Measurements from ENCODE around the gene TLCD4. TPM values are rescaled to one million over a fixed set of nuclear protein-coding genes. Genes with fewer than 3 reads are reported as not detected.
A peak's percentile ranks its signal among the peaks of the same experiment; 100 is the strongest.
"Not testable (repeated sequence)": the region's sequence is repeated elsewhere in the genome, so short reads cannot be mapped to it uniquely, and the experiment has no call there.

Gene TLCD4
- polyA plus RNA-seq, 3 donors, result 5.1 to 6.8 (median 5.5) TPM

DNA sequence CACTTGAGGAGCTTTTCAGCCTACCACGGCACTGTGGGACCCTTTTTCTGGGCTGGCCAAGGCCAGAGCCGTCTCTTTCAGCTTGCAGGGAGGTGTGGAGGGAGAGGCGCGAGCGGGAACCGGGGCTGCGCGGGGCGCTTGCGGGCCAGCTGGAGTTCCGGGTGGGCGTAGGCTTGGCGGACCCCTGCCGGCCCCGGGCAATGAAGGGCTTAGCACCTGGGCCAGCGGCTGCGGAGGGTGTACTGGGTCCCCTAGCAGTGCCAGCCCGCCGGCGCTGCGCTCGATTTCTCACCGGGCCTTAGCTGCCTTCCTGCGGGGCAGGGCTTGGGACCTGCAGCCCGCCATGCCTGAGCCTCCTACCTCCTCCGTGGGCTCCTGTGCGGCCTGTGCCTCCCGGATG, 25.9 kb upstream of the TLCD4 start:
- not testable (repeated sequence) for DNase-seq

DNA sequence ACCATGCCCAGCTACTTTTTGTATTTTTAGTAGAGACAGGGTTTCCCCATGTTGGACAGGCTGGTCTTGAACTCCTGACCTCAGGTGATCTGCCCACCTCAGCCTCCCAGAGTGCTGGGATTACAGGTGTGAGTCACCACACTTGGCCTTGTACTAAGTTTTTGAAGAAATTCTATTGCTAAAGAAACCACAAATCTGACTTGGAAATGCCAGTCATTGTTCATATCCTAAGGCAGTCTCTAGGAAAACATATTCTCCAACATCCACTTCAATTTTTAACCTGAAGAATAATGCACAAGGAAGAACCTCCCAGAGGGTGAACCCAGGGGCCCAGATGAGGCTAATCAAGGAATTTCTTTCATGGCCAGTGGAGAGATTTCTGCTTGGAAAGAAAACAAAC, 24.3 kb upstream of the TLCD4 start:
- DNase-seq, result not testable (repeated sequence)

DNA sequence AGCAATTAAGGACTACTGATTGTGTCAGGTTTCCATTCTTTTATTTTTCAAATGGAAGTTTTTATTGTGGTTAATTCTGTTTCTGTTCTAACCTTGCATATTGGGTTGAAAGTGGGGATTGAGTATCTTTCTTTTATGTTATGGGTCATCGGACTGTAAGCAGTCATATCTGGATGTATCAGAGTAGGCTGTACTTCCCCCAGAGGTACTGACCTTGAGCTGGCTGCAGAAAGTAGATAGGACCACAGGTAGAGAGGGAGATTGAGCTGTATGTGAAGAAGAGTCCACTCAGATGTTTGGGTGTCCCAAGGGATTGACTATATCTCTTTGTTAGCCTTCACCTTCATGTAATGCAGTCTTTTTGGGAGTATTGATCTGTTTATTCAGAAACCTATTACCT, 23.9 kb upstream of the TLCD4 start:
- DNase-seq, result no peak

DNA sequence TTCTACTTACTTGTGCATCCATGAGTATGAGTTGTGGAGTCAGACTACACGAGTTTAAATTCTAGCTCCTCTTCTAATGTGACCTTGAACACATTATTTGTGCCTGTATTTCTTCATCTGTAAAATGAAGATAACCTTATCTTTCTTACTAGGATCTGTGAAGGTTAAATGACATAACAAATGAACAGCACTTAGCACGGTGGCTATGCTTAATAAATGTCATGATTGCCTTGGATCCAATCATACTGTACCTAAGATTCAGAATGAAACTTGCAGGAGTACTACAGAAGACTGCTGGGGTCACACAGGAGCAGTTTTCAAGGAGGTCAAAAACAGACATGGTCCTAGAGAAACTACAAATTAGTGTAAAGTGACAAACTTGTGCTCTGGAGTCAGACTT, 22.2 kb upstream of the TLCD4 start:
- DNase-seq, result no peak

DNA sequence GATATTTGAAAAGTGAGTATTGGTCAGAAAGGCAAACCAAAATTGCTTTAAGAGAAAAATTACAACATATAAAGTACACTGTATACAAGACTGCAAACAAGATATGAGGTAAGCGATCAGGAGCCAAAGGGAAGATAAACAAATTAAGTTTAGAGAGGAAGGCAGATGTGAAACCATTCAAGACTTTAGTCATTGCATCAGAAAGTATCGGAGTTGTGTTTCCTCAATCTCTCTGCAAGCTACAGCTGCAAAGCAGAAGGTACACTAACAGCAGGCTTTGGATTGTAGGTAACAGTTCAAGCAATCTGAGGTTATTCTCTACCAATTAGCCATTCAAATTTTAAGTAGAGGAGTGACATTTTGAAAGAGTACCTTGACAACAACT, 21.3 kb upstream of the TLCD4 start:
- no peak for DNase-seq

DNA sequence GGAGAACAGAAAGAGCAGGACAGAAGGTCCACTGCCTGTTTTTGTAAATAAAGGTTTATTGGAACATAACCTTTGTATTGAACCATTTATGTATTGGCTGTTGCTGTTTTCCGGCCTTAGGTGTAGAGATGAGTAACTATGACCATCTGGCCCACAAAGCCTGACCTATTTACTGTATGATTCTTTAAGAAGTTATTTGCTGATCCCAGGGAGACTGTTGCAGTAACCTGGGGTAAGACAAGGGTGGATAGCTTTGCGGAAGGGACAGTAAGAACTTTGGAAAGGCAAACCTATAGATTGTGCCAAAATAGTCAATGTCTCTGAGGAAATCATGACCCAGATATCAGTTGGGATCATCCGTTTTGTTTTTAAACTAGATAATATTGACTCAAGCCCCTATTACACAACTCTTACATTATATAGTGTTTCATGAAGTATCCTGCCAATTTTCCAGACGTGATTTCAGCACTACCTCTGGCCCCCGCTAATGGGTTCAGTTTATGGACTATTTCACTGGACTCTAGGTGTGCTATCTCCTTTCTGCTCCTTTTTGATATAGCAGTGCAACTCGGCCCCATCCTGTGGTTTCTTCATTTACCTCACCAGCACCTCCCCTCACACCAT, 20.8 kb upstream of the TLCD4 start:
- DNase-seq, result no peak

DNA sequence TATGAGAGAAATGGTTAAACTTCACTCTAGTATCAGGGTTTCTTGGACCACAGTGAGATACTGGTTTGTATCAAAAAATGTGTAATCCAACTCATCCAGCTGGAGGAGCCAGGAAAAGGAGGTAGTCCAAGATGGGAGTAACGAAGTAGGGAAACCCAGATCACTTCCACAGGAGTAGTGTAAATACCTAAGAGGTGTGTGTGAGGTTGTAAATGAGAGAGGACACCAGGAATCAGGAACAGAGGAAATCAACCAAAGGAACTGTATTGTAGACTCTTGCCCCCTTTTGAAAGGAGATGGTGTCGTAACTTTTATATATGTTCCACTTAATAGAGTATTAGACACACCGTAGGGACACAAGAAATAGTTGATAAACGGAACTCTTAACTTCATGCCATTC, 19.7 kb upstream of the TLCD4 start:
- no peak for DNase-seq

DNA sequence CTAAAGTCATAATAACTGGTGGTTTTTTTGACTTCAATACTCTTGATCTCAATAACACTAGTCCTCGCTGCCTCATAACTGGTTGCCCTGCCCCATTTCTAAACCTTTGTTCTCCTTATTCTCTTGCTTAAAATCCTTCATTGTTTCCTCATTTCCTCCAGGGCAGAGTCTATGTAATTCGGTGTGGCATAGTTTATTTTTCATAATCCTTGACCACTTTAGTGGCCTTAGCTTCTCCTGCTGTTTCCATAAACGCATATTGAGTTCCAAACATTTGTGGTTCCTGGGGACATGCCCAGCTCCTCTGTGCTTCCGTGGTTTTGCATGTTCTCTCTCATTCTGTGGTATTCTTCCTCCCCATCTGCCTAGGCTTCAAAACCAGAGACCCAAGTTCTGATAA, 19.0 kb upstream of the TLCD4 start:
- no peak for DNase-seq

DNA sequence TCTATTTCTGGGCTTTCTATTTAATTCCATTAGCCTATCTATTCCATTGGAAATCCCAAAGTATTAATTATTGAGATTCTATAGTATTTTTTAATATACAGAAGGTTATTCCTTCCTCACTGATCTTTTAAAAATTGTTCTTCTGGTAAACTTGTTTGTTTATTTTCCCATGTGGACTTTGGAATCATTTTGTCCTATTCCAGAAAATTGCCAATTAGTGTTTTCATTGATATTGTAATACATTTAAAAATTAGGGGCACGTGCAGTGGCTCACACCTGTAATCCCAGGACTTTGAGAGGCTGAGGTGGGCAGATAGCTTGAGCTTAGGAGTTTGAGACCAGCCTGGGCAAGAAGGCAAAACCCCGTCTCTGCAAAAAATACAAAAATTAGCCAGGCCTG, 8.4 kb upstream of the TLCD4 start:
- DNase-seq, result no peak

DNA sequence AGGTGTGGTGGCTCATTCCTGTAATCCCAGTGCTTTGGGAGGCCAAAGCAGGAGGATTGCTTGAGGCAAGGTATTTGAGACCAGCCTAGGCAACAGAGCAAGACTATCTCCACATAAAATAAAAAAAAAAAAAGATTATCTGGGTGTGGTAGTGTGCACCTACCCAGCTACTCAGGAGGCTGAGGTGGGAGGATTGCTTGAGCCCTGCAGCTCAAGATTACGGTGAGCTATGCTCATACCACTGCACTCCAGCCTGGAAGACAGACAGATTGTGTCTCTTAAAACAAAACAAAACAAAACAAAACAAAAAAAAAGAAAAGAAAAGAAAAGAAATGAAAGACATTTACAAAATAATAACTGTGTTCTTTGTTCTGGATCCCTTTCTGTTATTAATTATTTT, 6.1 kb upstream of the TLCD4 start:
- no peak for DNase-seq

DNA sequence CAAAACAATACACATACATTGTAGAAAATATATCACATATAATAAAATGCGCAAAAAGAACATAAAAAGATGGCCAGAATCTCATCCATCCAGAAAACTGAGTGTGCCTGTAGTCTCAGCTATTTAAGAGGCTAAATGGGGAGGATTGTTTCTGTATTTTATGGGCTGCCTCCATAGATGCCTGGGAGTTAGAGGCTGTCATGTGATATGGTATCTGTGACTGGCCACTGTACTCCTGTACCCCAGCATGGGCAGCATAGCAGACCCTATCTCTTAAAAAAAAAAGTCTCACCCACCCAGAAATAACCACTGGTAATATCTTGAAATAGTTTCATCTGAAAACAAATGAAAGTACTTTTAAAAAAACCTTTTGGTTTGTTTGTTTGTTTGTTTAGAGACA, 3.5 kb upstream of the TLCD4 start:
- no peak for DNase-seq

DNA sequence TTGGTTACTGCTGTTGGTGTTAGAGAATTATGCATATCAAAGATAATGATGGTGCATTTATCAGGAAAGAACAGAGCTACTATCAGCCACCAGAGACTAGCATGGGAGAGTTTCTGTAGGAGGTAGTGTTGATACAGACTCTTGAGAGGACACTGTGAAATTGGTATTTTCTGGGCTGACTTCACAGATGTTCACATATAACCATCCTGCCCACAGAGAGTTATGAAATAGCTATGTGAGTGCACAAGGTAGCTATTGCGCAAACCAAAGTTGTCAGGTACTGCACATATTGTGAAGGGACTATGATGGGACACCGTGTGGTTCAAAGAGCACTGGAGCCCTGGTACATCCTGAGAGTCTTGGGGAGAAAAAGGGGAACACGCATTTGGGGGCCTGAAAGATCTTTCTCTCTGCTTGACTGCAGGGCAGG, 1.4 kb upstream of the TLCD4 start:
- DNase-seq, result no peak

DNA sequence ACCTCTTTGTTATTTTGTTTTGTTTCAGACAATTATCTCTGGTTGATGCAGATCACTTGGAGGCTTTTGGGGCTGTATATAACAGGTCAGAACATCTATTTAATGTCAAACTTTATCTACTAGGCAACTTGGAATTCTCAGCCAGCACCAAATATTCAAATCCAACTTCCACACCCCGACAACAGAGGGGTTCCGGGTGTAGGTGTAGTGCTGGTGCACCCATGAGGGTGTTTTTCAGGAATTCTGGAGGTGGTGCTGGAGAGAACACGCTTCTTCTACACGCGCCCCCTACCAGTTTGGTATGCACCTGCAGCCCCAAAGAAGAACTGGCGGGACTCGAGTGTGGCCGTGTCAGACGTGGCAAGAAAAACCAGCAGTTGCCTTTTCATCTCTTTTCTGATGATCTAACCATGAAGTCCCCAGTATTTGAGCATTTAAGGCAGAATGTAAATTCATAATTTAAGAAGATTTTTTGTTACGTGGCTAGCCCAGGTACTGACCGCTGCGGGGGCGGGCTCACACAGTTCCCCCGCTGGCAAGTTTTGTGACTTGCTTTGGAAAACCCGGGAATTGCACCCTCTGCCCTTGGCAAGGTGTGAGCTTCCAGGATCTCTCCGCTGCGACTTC, 462 bp upstream of the TLCD4 start:
- peak; percentile 78 for DNase-seq

DNA sequence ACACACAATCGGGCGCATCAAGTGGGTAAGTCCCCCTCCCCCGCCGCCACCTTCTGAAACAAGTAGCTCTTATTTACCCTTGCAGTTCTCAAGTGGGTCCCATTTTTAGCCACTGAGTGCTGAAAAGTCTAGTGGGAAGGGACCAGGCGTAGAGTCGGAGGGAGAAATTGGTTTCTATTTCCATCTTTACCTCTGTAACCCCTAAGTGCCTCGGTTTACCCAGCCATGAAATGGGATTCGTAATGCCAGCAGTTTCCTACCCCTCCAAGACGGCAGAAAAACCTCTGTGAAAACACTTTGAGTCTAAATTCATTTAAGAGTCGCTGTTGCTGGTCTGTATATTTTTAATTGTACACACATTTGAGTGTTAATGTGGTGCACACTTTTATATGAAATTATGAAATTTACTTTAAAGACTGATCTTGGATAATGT, 928 bp downstream of the TLCD4 start:
- no peak for DNase-seq

DNA sequence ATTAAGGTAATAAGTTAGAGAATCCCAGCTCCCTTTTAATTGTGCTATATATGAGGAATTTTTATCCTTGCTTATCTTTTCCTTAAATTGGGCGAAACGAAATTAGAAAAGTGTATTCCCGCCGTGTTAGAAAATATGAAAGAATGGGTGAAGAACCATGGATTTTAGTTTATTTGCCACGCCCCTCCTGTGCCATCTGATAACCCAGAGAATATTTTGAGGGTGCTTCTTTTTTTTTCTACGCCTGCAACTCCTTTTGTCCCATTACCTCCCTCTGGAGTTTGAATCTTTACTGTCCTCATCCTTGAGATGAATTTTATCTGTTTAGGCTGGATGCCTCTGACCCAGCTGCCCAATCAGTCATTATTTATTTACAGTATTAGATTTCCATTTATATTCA, 1.6 kb downstream of the TLCD4 start:
- DNase-seq, result no peak

DNA sequence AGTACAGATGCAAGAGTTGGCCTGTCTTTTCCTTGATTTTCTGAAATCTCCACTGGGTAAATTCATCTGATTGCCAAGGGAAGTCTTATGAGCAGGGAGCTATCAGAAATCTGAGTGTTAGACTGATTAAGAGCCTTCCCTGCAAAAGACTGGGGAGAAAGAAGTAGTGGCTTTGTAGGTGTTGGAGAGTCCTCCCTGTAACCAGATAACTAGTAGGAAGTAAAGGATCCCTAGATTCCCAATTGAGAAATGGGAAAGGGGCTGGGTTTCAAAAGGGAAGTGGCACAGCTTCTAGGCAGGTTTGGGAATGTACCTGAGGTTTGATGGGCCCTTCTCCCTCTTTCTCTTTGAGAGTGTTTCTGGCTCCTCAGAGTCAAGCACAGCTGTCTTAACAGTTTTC, 2.1 kb downstream of the TLCD4 start:
- no peak for DNase-seq

DNA sequence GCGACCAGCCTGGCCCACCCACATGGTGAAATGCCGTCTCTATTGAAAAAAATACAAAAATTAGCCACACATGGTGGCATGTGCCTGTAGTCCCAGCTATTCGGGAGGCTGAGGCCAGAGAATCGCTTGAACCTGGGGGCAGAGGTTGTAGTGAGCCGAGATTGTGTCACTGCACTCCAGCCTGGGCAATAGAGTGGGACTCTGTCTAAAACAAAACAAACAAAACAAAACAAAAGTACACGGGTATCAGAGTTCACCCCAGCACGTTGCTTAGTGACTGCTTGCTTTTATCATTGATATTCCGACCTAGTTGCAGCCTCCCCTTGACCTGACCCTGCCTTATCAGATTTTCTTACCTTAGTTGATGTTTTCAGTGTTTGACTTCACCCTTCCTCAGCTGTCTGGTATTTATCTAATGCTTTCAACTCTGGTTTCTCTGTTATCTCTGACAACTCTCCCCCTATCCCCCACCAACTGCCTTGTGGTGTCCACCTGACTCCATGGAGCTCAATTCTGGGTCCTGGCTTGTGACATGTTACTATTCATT, 5.1 kb downstream of the TLCD4 start:
- no peak for DNase-seq

DNA sequence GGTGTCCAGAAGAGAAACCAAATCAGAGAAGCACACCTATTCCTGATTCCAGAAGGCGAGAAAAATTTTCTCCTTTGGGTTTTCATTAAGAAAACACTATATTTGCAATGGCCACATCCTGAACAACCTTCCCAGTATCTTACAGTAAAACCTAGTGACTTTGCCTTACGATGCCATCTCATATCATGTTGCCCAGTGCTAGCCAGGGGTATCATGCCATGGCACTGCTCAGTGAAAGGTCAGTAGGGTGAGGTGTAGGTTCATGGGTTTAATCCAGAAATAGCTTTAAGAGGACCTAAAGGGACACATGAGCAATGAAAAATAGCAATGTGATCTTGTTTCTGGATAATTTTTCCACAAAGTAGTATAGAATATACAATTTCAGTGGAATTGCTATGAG, 7.2 kb downstream of the TLCD4 start:
- no peak for DNase-seq

DNA sequence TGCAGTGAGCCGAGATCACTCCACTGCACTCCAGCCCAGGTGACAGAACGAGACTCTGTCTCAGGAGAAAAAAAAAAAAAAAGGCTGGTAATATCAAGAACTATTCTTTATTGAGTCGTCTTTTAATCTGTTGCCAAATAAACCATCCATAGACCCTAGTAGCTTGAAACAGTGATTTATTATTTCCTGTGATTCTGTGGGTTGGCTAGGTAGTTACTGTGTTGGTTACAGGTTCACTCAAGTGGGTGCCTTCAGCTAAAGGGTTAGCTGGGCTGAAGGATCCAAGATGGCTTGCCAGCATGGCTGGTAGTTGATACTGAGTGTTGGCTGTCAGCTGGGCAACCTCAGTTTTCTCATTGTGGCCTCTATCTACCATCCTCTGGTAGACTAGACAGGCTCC, 9.2 kb downstream of the TLCD4 start:
- DNase-seq, result no peak

DNA sequence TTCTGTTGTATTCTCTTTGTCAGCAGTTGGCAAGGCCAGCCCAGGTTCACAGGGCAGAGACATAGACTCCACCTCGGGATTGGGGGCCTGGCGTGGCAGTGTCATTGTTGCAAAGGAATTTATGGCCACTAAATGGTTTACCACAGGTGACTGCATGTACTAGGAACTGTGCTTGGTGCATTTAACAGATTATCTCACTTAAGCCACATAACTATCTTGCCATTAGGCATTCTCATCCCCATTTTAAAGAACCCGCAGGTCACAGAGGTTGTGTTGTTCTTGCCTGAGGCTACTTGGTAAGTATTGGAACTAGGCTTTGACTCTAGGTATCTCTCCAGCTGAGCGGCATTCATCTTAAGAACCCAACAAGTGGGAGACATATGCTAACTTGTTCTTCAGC, 9.7 kb downstream of the TLCD4 start:
- DNase-seq, result no peak

DNA sequence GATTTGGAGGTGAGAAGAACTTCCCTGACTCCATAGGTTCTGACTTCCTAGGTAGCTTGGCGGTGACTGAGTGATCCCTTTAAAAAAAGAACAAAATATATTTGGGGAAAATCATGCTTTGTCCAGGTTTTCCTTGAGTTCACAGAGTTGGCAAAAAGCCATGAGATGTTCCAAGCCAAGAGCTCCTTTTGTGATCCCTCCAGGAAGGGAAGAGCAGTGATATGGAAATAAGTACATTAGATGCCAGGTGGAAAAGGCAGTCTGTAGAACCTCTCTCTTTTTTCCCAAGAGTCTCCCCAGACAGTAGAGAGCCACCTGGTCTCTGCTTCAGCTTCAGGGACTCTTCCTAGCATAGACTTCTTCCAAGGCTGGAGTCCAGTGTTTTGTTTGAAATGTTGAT, 10.2 kb downstream of the TLCD4 start:
- DNase-seq, result no peak

DNA sequence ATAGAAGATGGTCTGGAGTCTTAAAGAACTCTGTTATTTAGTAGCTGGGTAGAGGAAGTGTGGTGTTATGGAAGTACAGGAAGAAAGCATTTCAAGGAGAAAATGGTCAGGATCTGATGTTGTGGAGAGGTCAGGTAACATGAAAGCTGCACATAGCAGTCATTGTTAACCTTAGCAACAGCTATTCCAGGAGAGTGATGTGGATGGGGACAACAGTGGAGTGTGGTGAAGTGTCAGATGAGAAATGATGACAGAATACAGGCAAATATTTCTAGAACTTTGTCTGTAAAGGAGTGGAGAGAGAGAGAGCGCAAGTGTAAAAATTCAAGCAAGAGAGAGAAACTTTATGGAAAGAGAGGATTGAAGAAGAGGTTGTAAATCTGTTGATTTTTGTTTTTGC, 15.6 kb downstream of the TLCD4 start:
- no peak for DNase-seq

DNA sequence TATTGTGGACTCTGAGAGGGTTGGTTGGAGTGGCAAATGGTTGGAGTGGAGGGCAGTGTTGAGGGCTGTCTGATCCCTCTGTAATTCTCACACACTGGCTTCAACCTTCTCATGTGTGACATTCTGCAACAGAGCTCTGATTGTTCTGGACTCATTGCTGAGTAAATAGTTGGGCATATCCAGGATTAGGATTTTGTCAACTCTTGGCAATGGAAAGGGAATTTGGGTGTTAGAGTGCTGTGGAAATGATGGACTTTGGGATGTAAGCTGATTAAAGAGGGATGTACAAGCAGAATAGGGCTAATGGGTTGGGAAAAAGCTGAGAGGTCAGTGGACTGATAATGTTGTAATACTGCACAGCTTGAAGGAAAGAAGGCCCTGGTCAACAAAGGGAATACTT, 16.5 kb downstream of the TLCD4 start:
- no peak for DNase-seq

DNA sequence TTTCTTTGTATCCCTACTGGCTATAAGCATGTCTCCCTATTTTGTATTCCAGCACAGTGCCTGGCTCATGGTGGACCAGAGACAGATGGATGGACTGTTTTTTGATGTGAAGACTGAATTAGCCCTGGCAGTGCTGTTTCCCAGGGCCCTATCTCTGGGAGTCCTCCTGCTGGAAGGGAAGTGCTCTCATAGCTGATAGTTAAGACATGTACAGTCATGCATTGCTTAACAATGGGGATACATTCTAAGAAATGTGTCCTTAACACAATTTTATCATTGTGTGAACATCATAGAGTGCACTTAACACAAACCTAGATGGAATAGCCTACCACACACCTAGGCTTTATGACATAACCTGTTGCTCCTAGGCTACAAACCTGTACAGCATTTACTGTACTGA, 21.1 kb downstream of the TLCD4 start:
- DNase-seq, result no peak
